CD4-positive, alpha-beta T cell treated with Interleukin-17A for 1 hour (primary cell): ENCODE measurements around the gene SKIL.
"Not testable (repeated sequence)": the region's sequence is repeated elsewhere in the genome, so short reads cannot be mapped to it uniquely, and the experiment has no call there.

Experiments
- DNase-seq: peaks from one replicate; pipeline ENCODE4 v3.0.0-alpha.2; 2020

Gene SKIL

GRCh38 chr3:170357176-170358041, at the start of gene SKIL:
TSS of gene SKIL (plus strand) at chr3:170357715. CDS start at chr3:170360332, 2,617 bp downstream.
- DNase-seq: peak; percentile 98

DNA sequence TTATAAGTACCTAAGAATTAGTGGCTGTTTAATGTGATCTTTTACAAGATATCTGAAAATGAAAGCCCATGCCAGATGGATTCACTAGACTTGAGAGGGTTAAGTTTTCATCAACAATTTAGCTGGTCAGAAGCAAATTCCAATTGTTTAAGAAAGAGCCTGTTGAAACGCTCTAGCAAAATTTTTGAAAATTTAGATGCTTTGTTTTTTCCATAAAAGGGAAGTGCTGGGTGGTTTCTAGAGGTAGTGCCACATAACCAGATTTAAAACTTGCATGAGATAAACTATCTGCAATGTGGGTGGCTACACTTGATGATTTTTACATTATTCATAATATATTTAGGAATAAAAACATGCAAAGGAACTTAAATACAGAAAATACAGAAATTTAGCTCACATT, 48.5 kb upstream of the SKIL start:
- DNase-seq: no peak

GRCh38 chr3:170317954-170318353, 39.6 kb upstream of the SKIL start:
- DNase-seq: no peak

DNA sequence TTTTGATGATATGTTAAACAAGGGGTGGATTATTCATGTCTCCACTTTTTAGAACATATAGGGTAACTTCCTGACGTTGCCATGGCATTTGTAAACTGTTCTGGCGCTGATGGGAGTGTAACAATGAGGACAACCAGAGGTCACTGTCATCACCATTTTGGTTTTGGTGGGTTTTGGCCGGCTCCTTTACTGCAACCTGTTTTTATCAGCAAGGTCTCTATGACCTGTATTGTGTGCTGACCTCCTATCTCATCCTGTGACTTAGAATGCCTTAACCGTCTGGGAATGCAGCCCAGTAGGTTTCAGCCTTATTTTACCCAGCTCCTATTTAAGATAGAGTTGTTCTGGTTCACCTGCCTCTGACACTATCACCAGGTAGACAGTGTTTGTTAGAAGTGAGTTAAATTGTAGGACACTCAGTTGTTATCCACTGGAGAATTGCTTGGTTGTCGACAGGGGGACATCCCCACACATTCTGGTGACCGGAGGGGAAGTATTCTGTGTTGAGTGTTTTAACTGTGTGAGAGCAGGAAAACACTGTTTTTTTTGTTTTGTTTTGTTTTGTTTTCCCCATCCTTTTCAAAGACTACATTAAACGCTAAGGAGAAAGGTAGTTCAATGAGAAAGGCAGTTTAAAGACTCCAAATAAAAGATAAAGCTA, 36.9 kb upstream of the SKIL start:
- DNase-seq: no peak

DNA sequence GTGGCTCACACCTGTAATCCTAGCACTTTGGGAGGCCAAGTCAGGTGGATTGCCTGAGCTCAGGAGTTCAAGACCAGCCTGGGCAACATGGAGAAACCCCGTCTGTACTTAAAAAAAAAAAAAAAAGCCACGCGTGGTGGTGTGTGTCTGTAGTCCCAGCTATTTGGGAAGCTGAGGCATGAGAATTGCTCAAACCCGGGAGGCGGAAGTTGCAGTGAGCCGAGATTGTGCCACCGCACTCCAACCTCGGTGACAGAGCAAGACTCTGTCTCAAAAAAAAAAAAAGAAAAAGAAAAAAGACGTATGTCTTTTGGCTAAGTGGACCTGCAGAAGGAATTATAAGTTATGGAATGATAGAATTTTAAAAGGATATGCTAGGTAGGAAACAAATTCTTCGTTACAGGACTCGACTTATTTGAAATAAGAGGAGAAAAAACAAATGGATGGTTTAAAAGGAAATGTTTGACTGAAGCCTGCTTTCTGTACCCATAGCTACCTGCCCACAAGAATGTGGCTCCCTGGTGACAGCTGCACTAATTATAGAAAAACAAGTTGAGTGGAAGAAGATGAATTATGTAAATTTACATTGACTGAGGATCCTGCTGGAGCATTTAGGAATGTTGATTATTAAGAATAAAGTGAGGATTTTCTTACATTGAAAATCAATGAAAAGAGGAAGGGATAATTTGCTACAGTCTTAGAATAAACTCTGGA, 36.0 kb upstream of the SKIL start:
- DNase-seq: no peak

DNA sequence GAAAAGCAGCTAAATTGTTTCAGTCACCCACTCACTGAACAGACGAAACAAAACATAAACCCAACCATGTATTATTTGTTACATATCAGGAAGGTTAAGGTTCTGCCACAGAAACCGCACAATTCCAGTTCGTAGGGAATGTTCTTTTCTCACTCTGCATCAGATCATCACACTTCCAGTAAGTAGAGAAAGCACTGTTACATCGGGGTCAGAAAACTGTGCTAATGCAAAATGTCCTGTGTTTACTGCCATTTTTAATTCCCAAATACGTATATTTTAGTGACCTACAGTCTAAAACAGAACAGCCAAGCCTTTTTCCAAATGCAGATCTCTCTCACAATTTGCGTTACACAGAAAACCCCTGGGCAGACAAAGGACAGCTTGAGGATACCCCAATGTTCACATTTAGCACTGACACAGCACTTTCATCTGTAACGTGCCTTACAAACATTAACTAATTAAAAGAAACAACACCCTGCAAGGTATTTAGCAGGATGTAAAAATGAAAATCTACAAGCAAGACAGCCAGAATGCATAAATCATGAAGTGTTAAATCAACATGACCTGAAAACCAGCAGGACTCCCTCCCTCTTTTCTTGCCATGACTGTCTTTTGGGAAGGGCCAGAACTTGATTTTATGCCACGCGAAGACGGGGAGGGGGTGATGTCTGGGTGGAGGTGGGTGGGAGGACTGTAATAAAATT, 34.8 kb upstream of the SKIL start:
- no peak for DNase-seq

GRCh38 chr3:170323331-170323730, 34.2 kb upstream of the SKIL start:
- DNase-seq: no peak

DNA sequence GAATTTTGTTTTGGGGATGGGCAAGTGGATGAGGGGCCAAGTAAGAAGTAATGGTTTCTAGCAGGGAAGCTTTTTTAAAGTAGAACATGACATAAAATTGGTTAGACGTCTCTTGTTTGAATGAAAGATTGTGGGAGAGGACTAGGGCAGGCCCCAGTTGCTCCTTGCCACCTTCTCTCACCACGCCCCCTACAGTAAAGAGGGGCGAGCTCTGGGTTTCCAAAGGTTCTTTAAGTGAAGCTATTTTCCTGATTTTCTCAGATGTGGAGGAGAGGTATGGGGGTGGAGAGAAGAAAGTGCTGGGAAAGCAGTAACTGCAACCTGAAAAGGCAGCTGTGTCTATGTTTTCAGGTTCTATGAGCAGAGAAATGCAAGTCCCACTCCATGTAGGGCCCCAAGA, 32.6 kb upstream of the SKIL start:
- no peak for DNase-seq

- no peak for DNase-seq
These were observed 30.3 kb upstream of the SKIL start for GRCh38 chr3:170327040-170327808.

DNA sequence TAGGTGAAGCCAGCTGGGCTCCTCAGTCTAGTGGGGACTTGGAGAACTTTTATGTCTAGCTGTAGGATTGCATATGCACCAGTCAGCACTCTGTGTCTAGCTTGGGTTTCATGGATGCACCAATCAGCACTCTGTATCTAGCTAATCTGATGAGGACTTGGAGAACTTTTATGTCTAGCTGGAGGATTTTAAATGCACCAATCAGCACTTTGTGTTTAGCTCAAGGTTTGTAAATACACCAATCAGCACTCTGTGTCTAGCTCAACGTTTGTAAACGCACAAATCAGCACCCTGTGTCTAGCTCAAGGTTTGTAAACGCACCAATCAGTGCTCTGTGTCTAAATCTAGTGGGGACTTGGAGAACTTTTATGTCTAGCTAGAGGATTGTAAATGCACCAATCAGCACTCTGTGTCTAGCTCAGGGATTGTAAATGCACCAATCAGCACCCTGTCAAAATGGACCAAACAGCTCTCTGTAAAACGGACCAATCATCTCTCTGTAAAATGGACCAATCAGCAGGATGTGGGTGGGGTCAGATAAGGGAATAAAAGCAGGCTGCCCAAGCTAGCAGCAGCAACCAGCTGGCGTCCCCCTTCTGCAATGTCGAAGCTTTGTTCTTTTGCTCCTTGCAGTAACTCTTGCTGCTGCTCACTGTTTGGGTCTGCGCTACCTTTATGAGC, 29.5 kb upstream of the SKIL start:
- DNase-seq: not testable (repeated sequence)

DNA sequence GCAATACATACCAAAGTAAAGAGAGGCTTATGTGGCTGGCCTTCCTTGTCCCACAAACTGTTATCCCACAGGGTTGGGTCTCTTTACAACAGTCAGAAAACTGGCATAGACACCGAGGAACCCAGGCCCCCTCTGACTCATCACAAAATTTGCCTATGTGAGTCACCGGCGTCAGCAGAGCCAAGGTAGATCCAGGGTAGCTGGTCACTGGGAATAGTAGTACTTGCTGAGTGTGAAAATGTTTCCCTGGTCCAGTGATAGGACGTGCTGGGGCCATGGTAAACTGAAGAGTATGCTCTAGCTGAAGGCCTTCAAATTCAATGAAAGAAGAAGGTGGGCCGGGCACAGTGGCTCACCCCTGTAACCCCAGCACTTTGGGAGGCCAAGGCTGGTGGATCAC, 27.1 kb upstream of the SKIL start:
- no peak for DNase-seq

GRCh38 chr3:170331143-170331542, 26.4 kb upstream of the SKIL start:
- no peak for DNase-seq

DNA sequence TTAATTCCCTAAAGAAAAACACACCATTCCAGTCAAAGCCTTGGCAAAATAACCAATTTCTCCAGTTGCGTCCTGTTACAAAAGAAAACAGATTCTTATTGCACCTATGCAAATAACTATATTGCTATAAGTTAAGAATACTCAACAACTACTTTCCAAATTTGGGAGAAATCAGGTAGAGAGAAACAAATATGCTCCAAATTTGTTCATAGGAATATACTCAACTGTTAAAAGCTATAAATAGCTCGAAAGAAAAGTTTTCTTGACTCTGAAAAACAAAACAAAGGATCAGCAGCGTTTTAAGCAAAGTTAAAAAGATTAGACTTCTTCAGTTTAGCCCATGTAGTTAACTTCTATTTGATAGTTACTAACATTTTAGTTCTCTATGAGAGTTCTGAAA, 20.1 kb upstream of the SKIL start:
- no peak for DNase-seq

DNA sequence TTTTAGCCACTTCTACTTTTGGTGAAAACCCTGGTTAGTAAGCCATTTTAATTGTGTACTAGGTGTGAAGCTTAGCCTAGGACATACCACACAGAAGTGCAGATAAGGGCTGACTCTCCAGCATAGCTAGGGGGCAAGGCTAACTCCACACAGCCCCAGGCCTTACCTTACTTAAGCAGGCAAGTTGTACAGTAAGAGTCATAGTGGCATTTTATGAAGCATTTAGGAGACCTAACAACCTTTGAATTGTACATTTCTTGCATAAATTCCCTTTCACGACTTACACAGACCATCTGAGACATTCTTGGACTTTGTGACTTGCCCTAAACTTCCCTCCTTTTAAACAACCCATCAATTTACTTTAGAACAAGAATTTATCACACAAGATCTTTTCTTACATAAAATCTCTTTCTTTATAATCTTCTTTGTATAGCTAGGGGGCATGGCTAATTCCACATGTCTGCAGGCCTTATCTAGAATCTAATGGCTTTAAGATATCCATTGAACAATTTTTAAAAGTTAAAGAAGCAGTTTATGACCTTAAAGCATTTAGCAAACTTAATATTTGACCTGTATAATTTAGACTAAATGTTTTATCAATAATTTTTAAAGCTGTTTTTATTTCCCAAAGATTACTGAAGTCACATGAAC, 18.7 kb upstream of the SKIL start:
- no peak for DNase-seq

DNA sequence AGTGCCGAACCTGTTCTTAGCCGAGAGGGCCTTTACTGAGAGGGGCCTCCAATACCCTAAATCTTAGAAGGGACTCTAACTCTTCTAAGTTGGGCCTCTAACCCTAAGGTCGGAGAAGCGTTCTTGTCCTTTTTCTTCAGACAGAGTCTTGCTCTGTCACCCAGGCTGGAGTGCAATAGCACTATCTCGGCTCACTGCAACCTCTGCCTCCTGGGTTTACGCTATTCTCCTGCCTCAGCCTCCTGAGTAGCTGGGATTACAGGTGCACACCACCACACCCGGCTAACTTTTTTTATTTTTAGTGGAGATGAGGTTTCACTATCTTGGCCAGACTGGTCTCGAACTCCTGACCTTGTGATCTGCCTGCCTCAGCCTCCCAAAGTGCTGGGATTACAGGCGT, 15.2 kb upstream of the SKIL start:
- not testable (repeated sequence) for DNase-seq

DNA sequence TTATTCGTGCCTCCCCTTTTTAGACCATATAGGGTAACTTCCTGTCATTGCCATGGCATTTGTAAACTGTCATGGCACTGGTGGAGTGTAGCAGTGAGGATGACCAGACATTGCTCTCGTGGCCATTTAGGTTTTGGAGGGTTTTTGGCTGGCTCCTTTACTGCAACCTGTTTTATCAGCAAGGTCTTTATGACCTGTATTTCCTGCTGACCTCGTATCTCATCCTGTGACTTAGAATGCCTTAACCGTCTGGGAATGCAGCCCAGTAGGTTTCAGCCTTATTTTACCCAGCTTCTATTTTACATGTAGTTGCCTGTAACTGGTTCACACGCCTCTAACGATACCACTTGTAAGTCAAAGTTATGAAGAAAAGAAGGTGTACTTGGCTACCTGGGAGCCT, 13.7 kb upstream of the SKIL start:
- not testable (repeated sequence) for DNase-seq

DNA sequence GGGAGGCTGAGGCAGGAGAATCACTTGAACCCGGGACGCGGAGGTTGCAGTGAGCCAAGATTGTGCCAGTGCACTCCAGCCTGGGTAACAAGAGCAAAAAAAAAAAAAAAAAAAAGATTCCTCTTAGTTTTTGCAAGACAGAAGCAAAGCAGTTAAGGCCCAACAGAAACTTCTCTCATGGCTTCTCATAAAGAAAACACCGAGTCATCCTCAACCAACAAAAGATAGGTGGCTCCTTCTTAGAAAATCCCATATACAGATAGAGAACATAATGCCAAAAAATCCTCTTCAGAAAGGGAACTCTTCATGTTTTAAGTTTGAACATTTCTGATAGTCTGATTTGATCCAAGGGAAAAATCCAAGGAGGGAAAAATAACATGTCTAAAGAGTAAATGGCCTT, 12.5 kb upstream of the SKIL start:
- DNase-seq: no peak

DNA sequence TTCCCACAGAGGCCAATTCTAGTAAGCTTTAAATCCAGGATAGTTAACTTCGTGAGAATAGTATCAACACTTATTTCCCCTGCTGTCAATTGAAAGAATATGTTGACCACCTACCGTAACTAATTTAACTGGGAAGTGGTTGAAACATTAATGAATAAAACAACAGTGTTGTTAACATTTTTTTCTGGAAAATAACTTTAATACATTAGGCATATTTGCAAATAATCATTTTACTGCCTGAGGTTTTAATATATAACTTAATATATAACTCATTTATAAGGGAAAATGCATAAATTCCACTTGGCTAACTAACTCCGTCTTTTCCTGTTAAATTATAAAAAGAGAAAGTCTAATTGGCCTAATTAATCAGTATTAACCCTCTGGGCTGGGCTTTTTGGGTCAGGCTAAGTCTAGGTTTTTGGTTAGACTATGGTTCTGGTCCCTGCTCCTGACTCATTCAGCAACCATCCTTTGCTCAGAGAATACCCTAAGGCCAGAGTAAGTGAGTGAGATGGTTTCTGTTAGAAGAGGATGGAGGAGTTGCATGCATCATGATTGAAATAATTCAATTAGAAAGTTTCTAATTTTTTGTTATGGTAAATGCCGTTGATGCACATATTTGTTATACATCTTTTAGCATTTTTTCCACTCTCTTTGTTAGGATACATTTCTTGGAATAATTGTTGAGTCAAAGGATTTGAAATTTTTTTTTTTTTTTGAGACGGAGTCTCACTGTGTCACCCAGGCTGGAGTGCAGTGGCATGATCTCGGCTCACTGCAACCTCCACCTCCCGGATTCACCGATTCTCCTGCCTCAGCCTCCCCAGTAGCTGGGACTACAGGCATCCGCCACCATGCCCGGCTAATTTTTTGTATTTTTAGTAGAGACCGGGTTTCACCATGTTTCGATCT, 10.8 kb upstream of the SKIL start:
- DNase-seq: no peak

DNA sequence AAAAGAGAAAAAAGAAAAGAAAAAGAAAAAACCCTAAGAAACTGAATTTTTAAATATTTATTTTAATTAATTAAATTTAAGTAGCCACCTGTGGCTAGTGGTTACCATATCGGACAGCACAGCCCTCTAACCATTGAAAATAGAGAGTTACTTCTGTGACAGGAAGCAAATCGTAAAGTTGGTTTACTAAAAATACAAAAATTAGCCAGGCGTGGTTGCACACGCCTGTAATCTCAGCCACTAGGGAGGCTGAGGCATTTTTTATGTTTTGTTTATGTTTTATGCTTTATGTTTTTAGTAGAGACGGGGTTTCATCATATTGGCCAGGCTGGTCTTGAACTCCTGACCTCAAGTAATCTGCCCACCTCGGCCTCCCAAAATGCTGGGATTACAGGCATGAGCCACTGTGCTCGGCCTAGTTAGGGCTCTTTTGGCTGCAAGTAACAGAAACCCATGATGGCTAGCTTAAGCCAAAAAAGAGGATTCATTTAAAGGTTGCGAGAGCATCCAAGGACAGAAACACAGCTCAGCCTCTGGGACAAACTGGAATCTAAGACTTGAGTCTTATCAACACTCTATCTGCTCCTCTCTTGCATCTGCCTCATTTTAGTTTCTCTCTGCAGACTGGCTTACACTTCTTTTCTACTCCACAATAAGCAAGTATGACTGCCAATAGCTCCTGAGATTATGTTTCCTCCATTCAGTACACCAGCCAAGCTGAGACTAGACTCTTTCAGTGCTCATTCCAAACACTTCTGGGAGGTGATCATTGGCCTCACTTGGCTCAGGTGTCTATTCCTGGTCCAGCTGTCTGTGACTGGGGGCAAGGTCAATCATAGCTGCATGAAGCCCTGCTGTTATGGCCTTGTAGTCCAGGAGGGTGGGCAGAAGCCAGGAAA, 6.8 kb upstream of the SKIL start:
- no peak for DNase-seq
